Bladder microvascular endothelial cell (primary cell): ENCODE results near the gene SAMD9L. TPM values are rescaled to one million over a fixed set of nuclear protein-coding genes. Genes with fewer than 3 reads are reported as not detected.

Experiments
- total RNA-seq: library from RNA; depleted of rRNA; stranded (reverse); fragments of >200 nt; gene quantifications from 2 replicates; pipeline ENCODE4 v1.2.3, GENCODE V29; 2014

SAMD9L gene
- total RNA-seq, result 20.4 and 26.6 TPM in 2 replicates

DNA sequence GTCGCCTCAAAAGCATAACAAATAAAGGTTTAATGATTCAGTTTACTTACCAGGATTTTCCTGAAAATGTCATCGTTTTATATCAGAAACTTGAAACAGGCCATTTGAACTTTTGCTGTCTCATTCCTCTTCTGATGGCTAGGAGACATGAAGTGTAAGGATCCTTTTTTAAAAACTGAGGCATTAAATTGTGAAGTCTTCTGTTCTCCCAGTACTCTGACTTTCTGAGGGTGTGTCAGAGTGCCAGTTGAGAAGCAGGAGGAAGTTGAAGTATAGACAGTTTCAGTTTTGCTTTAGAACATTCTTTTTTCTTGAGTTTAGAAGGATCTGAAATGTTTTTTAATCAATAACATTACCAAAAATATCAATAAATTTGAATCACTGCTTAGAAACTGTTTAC is at the start of gene SAMD9L:
SAMD9L (minus strand) TSS at position 242 of the 400 bp plus-strand sequence. CDS start 12,414 bp downstream, outside the sequence.

DNA sequence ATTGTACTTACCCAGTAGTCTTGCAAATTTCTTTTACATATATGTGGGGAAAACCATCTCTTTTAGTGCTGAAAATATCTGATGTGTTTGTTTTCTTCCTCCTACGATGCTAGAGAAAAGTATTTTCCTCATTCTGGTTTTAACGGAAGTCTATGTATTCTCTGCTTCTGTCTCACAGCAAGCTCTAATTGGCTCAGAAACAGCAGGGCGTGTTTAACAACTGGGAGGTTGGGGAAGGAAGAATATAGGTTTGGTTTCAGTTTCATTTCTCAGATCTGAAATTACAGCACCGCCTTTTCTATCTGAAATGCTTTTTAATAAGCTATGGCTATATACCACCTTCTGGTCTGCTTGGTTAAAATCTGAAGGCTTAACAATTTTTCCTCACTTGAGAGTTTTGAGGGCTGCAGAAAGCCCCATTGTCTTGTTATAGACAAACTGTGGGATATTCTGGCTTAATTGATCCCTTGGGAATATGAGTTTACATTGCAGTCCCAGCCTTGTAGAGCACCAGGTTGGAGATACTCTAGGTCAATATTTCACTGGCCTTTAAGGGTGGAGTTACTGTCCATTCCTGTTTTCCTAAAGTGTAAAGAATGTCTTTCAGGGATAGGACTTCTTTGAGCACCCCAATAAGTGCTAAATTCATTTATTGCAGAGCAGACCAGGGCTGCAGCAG is 30.2 kb downstream of the SAMD9L start, which contains the start of gene SAMD9:
SAMD9 (minus strand) TSS at position 128 of the 679 bp plus-strand sequence. CDS start 11,882 bp downstream, outside the sequence.

Other genes starting within 250 kb of the SAMD9L start
- 13.0 and 17.2 TPM in 2 replicates for gene SAMD9, start 30.4 kb downstream of the SAMD9L start, total RNA-seq
- not detected in 2 replicates for gene HEPACAM2, start 78.1 kb upstream of the SAMD9L start, total RNA-seq
- gene VPS50, start 84.0 kb upstream of the SAMD9L start, total RNA-seq, result 25.7 and 47.6 TPM in 2 replicates